GM12878 (cell line): Measurements from ENCODE around the gene PRKCE. TPM values are rescaled to one million over a fixed set of nuclear protein-coding genes. Genes with fewer than 3 reads are reported as not detected.

ENCODE experiments used
- ATAC-seq: fragments of 200-7000 bp; cut with Tn5 transposase; 3 replicates; pipeline ENCODE4 v1.9.1; 2020; ENCODE audit warnings: mild to moderate bottlenecking, moderate library complexity
- BruUV-seq: library from RNA; stranded (reverse); fragments of 400-500 nt; replicated peaks from 2 replicates; lab custom pipeline; 2021; lab: Mats Ljungman, UMichigan
- CTCF ChIA-PET: fragments of 300-600 bp; sonication (Branson Sonifier 250); formaldehyde crosslinking; extraction: SDS; loops from one replicate; lab custom pipeline; 2021; ENCODE audit warnings: inconsistent platforms; lab: Yijun Ruan, JAX
- POLR2A ChIA-PET: fragments of 350-600 bp; formaldehyde crosslinking; extraction: SDS; loops from one replicate; lab custom pipeline; 2021; ENCODE audit warnings: inconsistent platforms; lab: Charles Lee
- RAD21 ChIA-PET: fragments of 300-600 bp; sonication (Branson Sonifier 250); formaldehyde crosslinking; loops from one replicate; lab custom pipeline; 2023; ENCODE audit warnings: antibody characterized with exemption; ENCODE audit not compliant: unreplicated experiment; lab: Charles Lee
- SMC1A ChIA-PET: fragments of 300-600 bp; sonication (Branson Sonifier 250); formaldehyde crosslinking; loops from one replicate; lab custom pipeline; 2023; ENCODE audit not compliant: unreplicated experiment, uncharacterized antibody; lab: Charles Lee
- DNase-seq: peaks from one replicate; pipeline ENCODE4 v3.0.0-alpha.2; 2011; ENCODE audit warnings: low read depth, low spot score
- FAIRE-seq: peaks from 3 replicates; lab custom pipeline; 2011; peaks lifted over from hg19 to GRCh38; lab: Jason Lieb, UNC
- H2AFZ ChIP-seq: 2 replicates; pipeline ENCODE4 v1.6.0; 2011; ENCODE audit warnings: low read depth, low read length, control low read depth; ENCODE audit not compliant: control insufficient read depth
- H3K27ac ChIP-seq: 2 replicates; pipeline ENCODE4 v1.5.1; 2011; ENCODE audit warnings: control low read depth; ENCODE audit not compliant: control insufficient read depth, insufficient read depth
- H3K27me3 ChIP-seq, 2 experiments: replicated peaks in 1 of 2; 2 replicates each; pipeline versions ENCODE4 v1.6.0 to v1.6.1; 2011; ENCODE audit warnings: low read length in 1 of 2; ENCODE audit not compliant: control insufficient read depth in 2 of 2, insufficient read depth in 2 of 2
- H3K36me3 ChIP-seq, 2 experiments: 2 replicates each; pipeline ENCODE4 v1.5.1; 2011; ENCODE audit warnings: low read length in 1 of 2; ENCODE audit not compliant: control insufficient read depth in 2 of 2, insufficient read depth in 2 of 2
- H3K4me1 ChIP-seq: 2 replicates; pipeline ENCODE4 v1.6.1; 2011; ENCODE audit warnings: mild to moderate bottlenecking, low read length, moderate library complexity, mixed read lengths; ENCODE audit not compliant: control insufficient read depth, insufficient read depth
- H3K4me2 ChIP-seq: 2 replicates; pipeline ENCODE4 v1.6.0; 2011; ENCODE audit warnings: control low read depth; ENCODE audit not compliant: control insufficient read depth, insufficient read depth
- H3K4me3 ChIP-seq: fragments of 200-600 bp; sonication (generic); 2 replicates; pipeline ENCODE4 v1.5.1; 2016
- H3K79me2 ChIP-seq: 2 replicates; pipeline ENCODE4 v1.6.0; 2011; ENCODE audit warnings: low read length; ENCODE audit not compliant: control insufficient read depth, insufficient read depth
- H3K9ac ChIP-seq: 2 replicates; pipeline ENCODE4 v1.8.0; 2011; ENCODE audit warnings: low read length, control low read depth, mixed read lengths; ENCODE audit not compliant: control insufficient read depth, insufficient read depth
- H3K9me3 ChIP-seq: replicated peaks from 3 replicates; pipeline ENCODE4 v1.5.1; 2011; ENCODE audit warnings: mild to moderate bottlenecking, low read length; ENCODE audit not compliant: control insufficient read depth, insufficient read depth
- H4K20me1 ChIP-seq: 2 replicates; pipeline ENCODE4 v1.6.0; 2011; ENCODE audit not compliant: control insufficient read depth, insufficient read depth
- ATF2 ChIP-seq: IDR thresholded peaks from 2 replicates; pipeline ENCODE4 v1.6.1; 2012; ENCODE audit warnings: low read length, inconsistent platforms
- CBX5 ChIP-seq: sonication (generic); IDR thresholded peaks from 2 replicates; pipeline ENCODE4 v1.6.1; 2016; ENCODE audit warnings: low read depth, moderate library complexity, mild to moderate bottlenecking, inconsistent platforms
- POLR2AphosphoS5 ChIP-seq: IDR thresholded peaks from 2 replicates; pipeline ENCODE4 v1.6.1; 2011; ENCODE audit warnings: mild to moderate bottlenecking, low read length, inconsistent platforms
- SPI1 ChIP-seq: IDR thresholded peaks from 2 replicates; pipeline ENCODE4 v1.6.1; 2011; ENCODE audit warnings: low read depth, mild to moderate bottlenecking, low read length, moderate library complexity, borderline replicate concordance; ENCODE audit not compliant: insufficient read depth
- SREBF2 ChIP-seq: IDR thresholded peaks from 2 replicates; pipeline ENCODE4 v1.6.1; 2012; ENCODE audit warnings: mild to moderate bottlenecking, low read length
- ZBTB4 ChIP-seq: fragments of 450-650 bp; formaldehyde crosslinking; IDR thresholded peaks from 2 replicates; pipeline ENCODE4 v1.4.0; 2022; ENCODE audit warnings: mild to moderate bottlenecking, moderate library complexity
- WGBS: methylation state at CpG from one replicate; pipeline ENCODE4 v1.1.6; 2016; ENCODE audit warnings: low lambda C conversion rate; ENCODE audit not compliant: insufficient replicate concordance, insufficient coverage; ENCODE audit errors: missing lambda C conversion rate; 5-methylcytosine and 5-hydroxymethylcytosine counted together
- in situ Hi-C: fragments of 300-500 bp; cut with MboI; formaldehyde crosslinking; loops from 9 replicates; pipeline ENCODE4 v1.14.3; 2018; ENCODE audit warnings: mixed read lengths
- intact Hi-C: fragments of 100-400 bp; cut with micrococcal nuclease; formaldehyde crosslinking; loops from one replicate; pipeline ENCODE4 v1.14.2; 2022; ENCODE audit not compliant: unreplicated experiment
- polyA plus RNA-seq, 11 experiments: library from polyadenylated mRNA; depleted of rRNA in 4 of 11; unstranded in 6 of 11; stranded (reverse) in 5 of 11; fragments of >200 nt; fragmentation: Nextera tagmentation in 4 of 11; fragmentation: Illumina TruSeq in 1 of 11; extraction: Ambion mirVana in 4 of 11; extraction: Trizol in 1 of 11; gene quantifications; 1 replicate in 1 of 11; 2 replicates in 10 of 11; pipeline versions ENCODE4 v1.2.1 to v1.2.3, GENCODE V29; 2011 to 2016; ENCODE audit warnings: inconsistent platforms in 2 of 11, missing spikeins in 2 of 11, low read depth in 1 of 11
- total RNA-seq, 4 experiments: library from RNA; depleted of rRNA in 3 of 4; stranded (reverse); fragments of >200 nt in 3 of 4; fragmentation: Illumina TruSeq in 1 of 4; extraction: Trizol in 1 of 4; gene quantifications; 2 replicates each; pipeline versions ENCODE4 v1.2.1 to v1.2.3, GENCODE V29; 2013 to 2021

The PRKCE gene
- total and polyA plus RNA-seq, 10 of the 15 experiments (the other 5 are each of a cell fraction or from before 2014, with no cell fraction given): 2.6 to 28.2 (median 11.3) TPM

GRCh38 chr2:45674035-45674816 is 22.8 kb downstream of the PRKCE start:
- no peaks in the 10 kb centered on the region for H3K27me3 ChIP-seq
- H4K20me1 ChIP-seq: no peaks in the 10 kb centered on the region
- intact Hi-C loops (no loop called here), in situ Hi-C loops (no loop called here)
- CTCF ChIA-PET: interaction anchor here (1.8 kb wide), 1 partner anchor 12 kb away, joined by 4 read pairs; no protein-coding TSS in a partner anchor
- no peak overlapping the region for H2AFZ ChIP-seq
- H3K4me2 ChIP-seq: no peak overlapping the region
- FAIRE-seq (no peak), DNase-seq (no peak), ATAC-seq (no peak)
- TF ChIP-seq SPI1 (peak; percentile 13; the same call in 1 of the 2 replicates), ATF2 (no peak)
- RAD21 ChIA-PET: no interaction called here
- BruUV-seq: no TSS peak
- POLR2A ChIA-PET: interaction anchor here (0.8 kb wide), 1 partner anchor 12 kb away, joined by 3 read pairs; no protein-coding TSS in a partner anchor
- no peaks in the 10 kb centered on the region for H3K4me1 ChIP-seq
- SMC1A ChIA-PET: interaction anchor here (1.3 to 2.2 kb wide), 4 partner anchors 11 to 27 kb away, joined by 3 to 12 read pairs (median 4); no protein-coding TSS in a partner anchor
- peaks cover 5% of the 10 kb centered on the region for H3K79me2 ChIP-seq
- H3K36me3 ChIP-seq: no peaks in the 10 kb centered on the region
- no peak overlapping the region for H3K4me3 ChIP-seq
- 98% methylated on average over 5 of the region's 5 CpGs for WGBS
- no peak overlapping the region for H3K27ac ChIP-seq
- H3K9ac ChIP-seq: no peak overlapping the region
- no peaks in the 10 kb centered on the region for H3K9me3 ChIP-seq

- 28% methylated on average over 5 of the region's 5 CpGs for WGBS
- ChIA-PET CTCF (interaction anchor here (1.2 kb wide), 1 partner anchor 13 kb away, joined by 3 read pairs; no protein-coding TSS in a partner anchor), RAD21 (no interaction called here), POLR2A (interaction anchor here (0.7 to 0.8 kb wide), 2 partner anchors 11 to 1628 kb away, joined by 3 to 5 read pairs; no protein-coding TSS in a partner anchor), SMC1A (interaction anchor here (0.8 to 1.9 kb wide), 5 partner anchors 10 to 28 kb away, joined by 3 to 5 read pairs (median 4); no protein-coding TSS in a partner anchor)
- H3K4me2 ChIP-seq: no peak overlapping the region
- in situ Hi-C loops: no loop called here
- peaks cover 5% of the 10 kb centered on the region for H3K79me2 ChIP-seq
- no peaks in the 10 kb centered on the region for H3K4me1 ChIP-seq
- no peaks in the 10 kb centered on the region for H3K9me3 ChIP-seq
- DNase-seq: no peak
- BruUV-seq: no TSS peak
- H4K20me1 ChIP-seq: no peaks in the 10 kb centered on the region
- no peaks in the 10 kb centered on the region for H3K36me3 ChIP-seq
- no peak overlapping the region for H2AFZ ChIP-seq
- no peak overlapping the region for H3K9ac ChIP-seq
- no peaks in the 10 kb centered on the region for H3K27me3 ChIP-seq
- FAIRE-seq: no peak
- intact Hi-C loops: no loop called here
- ATAC-seq: no peak; the same call in 2 of the 3 replicates
- no peak overlapping the region for H3K4me3 ChIP-seq
- no peak overlapping the region for H3K27ac ChIP-seq
- TF ChIP-seq CBX5 (no peak), ZBTB4 (CRISPR knock-in tag) (no peak), POLR2AphosphoS5 (no peak), SREBF2 (no peak)
Observed at GRCh38 chr2:45675263-45675812, 23.9 kb downstream of the PRKCE start.
